T-cell (primary cell): ENCODE data around the gene PRKAR2B. TPM values are rescaled to one million over a fixed set of nuclear protein-coding genes. Genes with fewer than 3 reads are reported as not detected.
A peak's percentile ranks its signal among the peaks of the same experiment; 100 is the strongest.
"Not testable (repeated sequence)": the region's sequence is repeated elsewhere in the genome, so short reads cannot be mapped to it uniquely, and the experiment has no call there.

Source experiments
- ATAC-seq, 4 experiments: fragments of 200-7000 bp in 3 of 4; fragments of 150-1000 bp in 1 of 4; cut with Tn5 transposase; replicated peaks in 1 of 4; 1 replicate in 3 of 4; 2 replicates in 1 of 4; pipeline ENCODE4 v1.10.0; 2021; ENCODE audit warnings: moderate library complexity in 3 of 4, mild to moderate bottlenecking in 2 of 4, moderate number of reproducible peaks in 1 of 4
- CTCF ChIA-PET, 2 donors: fragments of 300-600 bp; sonication (Branson Sonifier 250); formaldehyde crosslinking; loops; one replicate each; lab custom pipeline; 2022; ENCODE audit warnings: antibody characterized with exemption in 2 of 2; lab: Charles Lee
- POLR2A ChIA-PET, 2 donors: fragments of 300-600 bp; sonication (Branson Sonifier 250); formaldehyde crosslinking; loops; one replicate each; lab custom pipeline; 2022; ENCODE audit warnings: antibody characterized with exemption in 2 of 2; lab: Charles Lee
- DNase-seq, 35 experiments: peaks; one replicate each; pipeline versions ENCODE4 v3.0.0 to v3.0.0-alpha.2; 2013 to 2023
- H3K27ac ChIP-seq: one replicate; pipeline ENCODE4 v1.5.1; 2013; ENCODE audit warnings: low read length
- H3K27me3 ChIP-seq, 2 experiments: replicated peaks in 1 of 2; 1 replicate in 1 of 2; 2 replicates in 1 of 2; pipeline versions ENCODE4 v1.6.1 to v1.7.0; 2013; ENCODE audit warnings: low read length in 1 of 2, mixed read lengths in 1 of 2; ENCODE audit not compliant: control insufficient read depth in 2 of 2, insufficient read depth in 2 of 2; ENCODE audit errors: extremely low read depth in 1 of 2
- H3K36me3 ChIP-seq, 2 donors: 1 replicate in 1 of 2; 2 replicates in 1 of 2; pipeline versions ENCODE4 v1.6.1 to v1.7.0; 2013; ENCODE audit warnings: low read length in 1 of 2; ENCODE audit not compliant: control insufficient read depth in 2 of 2, insufficient read depth in 1 of 2; ENCODE audit errors: extremely low read depth in 1 of 2
- H3K4me1 ChIP-seq, 2 experiments: 1 replicate in 1 of 2; 2 replicates in 1 of 2; pipeline versions ENCODE4 v1.6.1 to v1.7.0; 2013; ENCODE audit warnings: low read length in 2 of 2, mixed read lengths in 1 of 2; ENCODE audit not compliant: insufficient read depth in 2 of 2, control insufficient read depth in 1 of 2; ENCODE audit errors: extremely low read depth in 1 of 2
- H3K4me3 ChIP-seq, 2 donors: 1 replicate in 1 of 2; 2 replicates in 1 of 2; pipeline versions ENCODE4 v1.5.1 to v1.7.0; 2013; ENCODE audit warnings: mild to moderate bottlenecking in 2 of 2, low read length in 1 of 2, moderate library complexity in 1 of 2; ENCODE audit not compliant: control insufficient read depth in 1 of 2; ENCODE audit errors: extremely low read depth in 1 of 2
- H3K9me3 ChIP-seq: 2 replicates; pipeline ENCODE4 v1.7.0; 2013
- H3K27ac Mint-ChIP-seq, 2 donors: one replicate each; pipeline ENCODE4 v1.8.0; 2020 to 2021; ENCODE audit warnings: mild to moderate bottlenecking in 2 of 2, mixed read lengths in 2 of 2
- H3K27me3 Mint-ChIP-seq, 2 donors: one replicate each; pipeline ENCODE4 v1.8.0; 2021 to 2022; ENCODE audit warnings: mixed read lengths in 2 of 2
- H3K36me3 Mint-ChIP-seq: one replicate; pipeline ENCODE4 v1.8.0; 2021; ENCODE audit warnings: mixed read lengths
- H3K4me1 Mint-ChIP-seq, 3 donors: one replicate each; pipeline ENCODE4 v1.8.0; 2020 to 2022; ENCODE audit warnings: mixed read lengths in 3 of 3, mild to moderate bottlenecking in 1 of 3
- H3K4me3 Mint-ChIP-seq, 3 donors: one replicate each; pipeline ENCODE4 v1.8.0; 2020 to 2022; ENCODE audit warnings: mild to moderate bottlenecking in 3 of 3, mixed read lengths in 3 of 3, moderate library complexity in 3 of 3
- H3K9me3 Mint-ChIP-seq, 3 donors: one replicate each; pipeline ENCODE4 v1.8.0; 2020 to 2022; ENCODE audit warnings: mixed read lengths in 3 of 3
- WGBS: methylation state at CpG from one replicate; pipeline ENCODE4 v1.1.5; 2013; ENCODE audit warnings: missing lambda C conversion rate; ENCODE audit not compliant: insufficient coverage; 5-methylcytosine and 5-hydroxymethylcytosine counted together
- total RNA-seq, 35 experiments: library from RNA in 6 of 35; stranded (reverse) in 6 of 35; fragments of 120-200 nt in 1 of 35; gene quantifications; one replicate each; pipeline versions ENCODE4 v1.2.1 to v1.2.4 and lab custom pipeline; 2013 to 2026

PRKAR2B gene
- total RNA-seq, 5 donors from 2014 or later (not counting 1 experiment from before 2014, with no cell fraction given): 0.58 to 2.2 (median 1.0) TPM

GRCh38 chr7:107143875-107144274 lies 99.4 kb downstream of the PRKAR2B start:
- H3K9me3 Mint-ChIP-seq, H3K27me3 Mint-ChIP-seq, H3K4me3 ChIP-seq, H3K4me1 ChIP-seq, H3K27ac Mint-ChIP-seq, H3K27ac ChIP-seq, POLR2A ChIA-PET, H3K4me3 Mint-ChIP-seq, H3K27me3 ChIP-seq, DNase-seq, H3K9me3 ChIP-seq, H3K36me3 ChIP-seq, ATAC-seq, H3K36me3 Mint-ChIP-seq, H3K4me1 Mint-ChIP-seq: not testable (repeated sequence)
- 100% methylated on average over 2 of the region's 5 CpGs for WGBS
- CTCF ChIA-PET: interaction anchor here in 1 of 2 donors (0.7 kb wide), 2 partner anchors 12 to 92 kb away, joined by 4 to 6 read pairs; no protein-coding TSS in a partner anchor

DNA sequence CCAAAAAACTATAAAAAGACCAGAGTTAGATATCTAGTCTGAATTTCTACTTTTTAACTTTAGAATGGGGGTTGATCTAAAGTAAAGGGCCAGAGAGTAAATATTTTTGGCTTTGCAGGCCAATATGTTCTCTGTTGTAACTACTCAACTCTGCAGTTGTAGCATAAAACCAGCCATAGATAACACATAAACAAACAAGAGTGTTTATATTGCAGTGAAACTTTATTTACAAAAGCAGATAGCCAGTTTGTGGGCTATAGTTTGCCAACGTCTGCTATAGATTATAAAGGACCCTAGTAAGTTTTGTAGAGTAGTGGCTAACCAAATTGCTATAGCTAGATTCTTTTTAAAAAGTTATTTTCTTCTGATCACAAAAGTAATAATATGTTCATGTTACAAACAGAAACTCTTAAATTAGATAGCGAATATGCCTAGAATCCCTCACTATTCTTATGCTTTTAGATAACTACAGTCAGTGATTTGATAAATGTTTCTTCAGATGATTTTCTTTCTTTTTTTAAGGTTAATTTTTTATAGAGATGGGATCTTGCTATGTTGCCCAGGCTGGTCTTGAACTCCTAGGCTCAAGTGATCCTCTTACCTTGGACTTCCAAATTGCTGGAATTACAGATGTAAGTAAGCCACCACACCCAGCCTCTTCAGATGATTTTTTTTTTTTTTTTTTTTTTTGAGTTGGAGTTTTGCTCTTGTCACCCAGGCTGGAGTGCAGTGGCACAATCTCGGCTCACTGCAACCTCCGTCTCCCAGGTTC lies 100.7 kb downstream of the PRKAR2B start:
- Histone ChIP-seq H3K27ac (no peak overlapping the region), H3K27me3 (no peaks in the 10 kb centered on the region), H3K4me1 (no peaks in the 10 kb centered on the region), H3K36me3 (no peaks in the 10 kb centered on the region), H3K4me3 (no peak overlapping the region), H3K9me3 (no peaks in the 10 kb centered on the region)
- no peaks in the 10 kb centered on the region for H3K9me3 Mint-ChIP-seq
- no peak overlapping the region for H3K4me3 Mint-ChIP-seq
- ChIA-PET POLR2A (interaction anchor here in 1 of 2 donors (0.7 kb wide), 1 partner anchor 287 kb away, joined by 3 read pairs; no protein-coding TSS in a partner anchor), CTCF (interaction anchor here (0.6 to 1.0 kb wide), 5 partner anchors 21 to 1375 kb away, joined by 3 to 11 read pairs (median 3); no protein-coding TSS in a partner anchor)
- DNase-seq (no peak), ATAC-seq (no peak)
- H3K4me1 Mint-ChIP-seq: peaks cover 0 to 5% (median 3%) of the 10 kb centered on the region in 3 donors
- no peaks in the 10 kb centered on the region for H3K27me3 Mint-ChIP-seq
- no peak overlapping the region for H3K27ac Mint-ChIP-seq
- whole genome bisulfite sequencing: no CpG with 5 or more reads among the region's 4 CpGs
- no peaks in the 10 kb centered on the region for H3K36me3 Mint-ChIP-seq

GRCh38 chr7:107147464-107148393 lies 103.2 kb downstream of the PRKAR2B start:
- peak; percentile 74 to 87 (median 78) for ATAC-seq
- H3K27ac ChIP-seq: no peak overlapping the region
- H3K36me3 ChIP-seq: no peaks in the 10 kb centered on the region
- no peaks in the 10 kb centered on the region for H3K4me1 ChIP-seq
- CTCF ChIA-PET: interaction anchor here (0.6 to 7.0 kb wide), 33 partner anchors 9 to 727 kb away, joined by 3 to 101 read pairs (median 5); partner anchors contain the start of gene HBP1 (in 1 of the 2)
- Mint-ChIP-seq H3K9me3 (no peaks in the 10 kb centered on the region), H3K27ac (no peak overlapping the region), H3K36me3 (no peaks in the 10 kb centered on the region), H3K4me1 (peaks cover 0 to 7% (median 5%) of the 10 kb centered on the region in 3 donors), H3K4me3 (no peak overlapping the region), H3K27me3 (no peaks in the 10 kb centered on the region)
- no peaks in the 10 kb centered on the region for H3K27me3 ChIP-seq
- POLR2A ChIA-PET: interaction anchor here (0.6 to 1.2 kb wide), 6 partner anchors 19 to 349 kb away, joined by 3 to 8 read pairs (median 3); partner anchors contain the start of gene HBP1 (in 1 of the 2)
- H3K4me3 ChIP-seq: no peak overlapping the region
- 100% methylated on average over 1 of the region's 3 CpGs for WGBS
- H3K9me3 ChIP-seq: no peaks in the 10 kb centered on the region
- peak in 27 of 35 experiments; percentile 5 to 69 (median 24) for DNase-seq

DNA sequence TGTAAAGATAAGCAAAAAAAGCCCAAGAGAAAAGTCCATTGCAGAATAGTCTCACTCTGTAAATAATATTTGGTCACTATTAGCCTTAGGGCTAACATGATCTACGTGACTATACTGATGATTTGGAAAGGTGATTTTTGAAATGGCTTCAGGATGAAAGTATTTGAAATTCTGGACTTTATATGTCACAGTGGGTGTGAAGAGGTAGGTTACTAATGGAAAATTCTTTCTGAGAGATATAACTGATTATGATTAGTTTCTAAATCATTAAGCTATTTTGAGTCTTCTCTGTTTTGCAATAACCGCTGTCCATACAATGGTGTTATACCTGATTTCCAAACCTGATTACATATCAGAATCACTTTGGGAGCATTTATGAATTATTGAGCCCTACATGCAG lies 104.2 kb downstream of the PRKAR2B start:
- Mint-ChIP-seq H3K4me3 (no peak overlapping the region), H3K27me3 (no peaks in the 10 kb centered on the region), H3K36me3 (no peaks in the 10 kb centered on the region), H3K27ac (no peak overlapping the region), H3K9me3 (no peaks in the 10 kb centered on the region), H3K4me1 (peaks cover 0 to 7% (median 5%) of the 10 kb centered on the region in 3 donors)
- CTCF ChIA-PET: interaction anchor here (0.6 to 7.0 kb wide), 20 partner anchors 15 to 579 kb away, joined by 3 to 101 read pairs (median 4); partner anchors contain the start of gene HBP1 (in 2 of the 2)
- Histone ChIP-seq H3K36me3 (no peaks in the 10 kb centered on the region), H3K4me3 (no peak overlapping the region), H3K4me1 (no peaks in the 10 kb centered on the region), H3K9me3 (no peaks in the 10 kb centered on the region), H3K27ac (no peak overlapping the region), H3K27me3 (no peaks in the 10 kb centered on the region)
- 100% methylated on average over 1 of the region's 2 CpGs for WGBS
- ATAC-seq: no peak
- no peak for DNase-seq
- POLR2A ChIA-PET: interaction anchor here (0.5 to 1.2 kb wide), 3 partner anchors 21 to 417 kb away, joined by 3 to 4 read pairs (median 3); no protein-coding TSS in a partner anchor

DNA sequence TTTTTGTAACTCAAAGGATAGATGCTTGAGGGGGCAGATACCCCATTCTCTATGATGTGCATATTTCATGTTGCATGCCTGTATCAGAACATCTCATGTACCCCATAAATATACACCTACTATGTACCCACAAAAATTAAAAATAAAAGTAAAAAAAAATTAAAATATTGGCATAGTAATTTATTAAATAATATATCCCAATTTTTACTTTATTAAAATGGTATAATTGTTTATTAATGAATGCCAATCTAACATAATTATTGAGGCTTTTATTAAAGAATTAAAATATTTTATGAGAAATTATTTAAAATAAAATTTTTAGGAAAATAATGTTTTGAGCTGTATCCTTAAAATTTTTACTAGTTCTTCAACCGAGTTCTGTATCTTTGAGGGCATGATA lies 105.4 kb downstream of the PRKAR2B start:
- Mint-ChIP-seq H3K4me3 (no peak overlapping the region), H3K27ac (no peak overlapping the region), H3K27me3 (no peaks in the 10 kb centered on the region), H3K4me1 (peaks cover 0 to 7% (median 5%) of the 10 kb centered on the region in 3 donors), H3K36me3 (no peaks in the 10 kb centered on the region), H3K9me3 (no peaks in the 10 kb centered on the region)
- no CpG with 5 or more reads among the region's 1 CpG for WGBS
- H3K27me3 ChIP-seq: no peaks in the 10 kb centered on the region
- no peak for ATAC-seq
- ChIA-PET POLR2A (interaction anchor here in 1 of 2 donors (1.7 kb wide), 1 partner anchor 18 kb away, joined by 10 read pairs; the partner anchor contains the start of gene HBP1), CTCF (interaction anchor here (0.5 to 7.0 kb wide), 33 partner anchors 11 to 725 kb away, joined by 3 to 101 read pairs (median 4); partner anchors contain the start of gene HBP1 (in 1 of the 2))
- H3K4me1 ChIP-seq: no peaks in the 10 kb centered on the region
- no peaks in the 10 kb centered on the region for H3K9me3 ChIP-seq
- H3K36me3 ChIP-seq: no peaks in the 10 kb centered on the region
- DNase-seq: no peak
- no peak overlapping the region for H3K27ac ChIP-seq
- H3K4me3 ChIP-seq: no peak overlapping the region
